GM19351 (cell line): Measurements from ENCODE around the gene BPIFB4.
"Not testable (repeated sequence)": the region's sequence is repeated elsewhere in the genome, so short reads cannot be mapped to it uniquely, and the experiment has no call there.

Source experiments
- ATAC-seq: cut with Tn5 transposase; IDR thresholded peaks from one replicate; pipeline ENCODE4 v1.9.1; 2021; ENCODE audit warnings: mild to moderate bottlenecking, moderate library complexity; ENCODE audit not compliant: unreplicated experiment

BPIFB4 gene

GRCh38 chr20:33083544-33084340, 4.3 kb downstream of the BPIFB4 start:
- ATAC-seq = no peak

- no peak for ATAC-seq
Measured at GRCh38 chr20:33084722-33085121, 5.3 kb downstream of the BPIFB4 start.

- ATAC-seq = no peak
Measured at GRCh38 chr20:33086052-33086722, 6.7 kb downstream of the BPIFB4 start.

- no peak for ATAC-seq
Measured at GRCh38 chr20:33091147-33091546, 11.7 kb downstream of the BPIFB4 start.

- no peak for ATAC-seq
Measured at GRCh38 chr20:33091693-33092092, 12.2 kb downstream of the BPIFB4 start.

- ATAC-seq = no peak
Measured at GRCh38 chr20:33092361-33092760, 12.9 kb downstream of the BPIFB4 start.

- no peak for ATAC-seq
Measured at GRCh38 chr20:33093074-33093473, 13.6 kb downstream of the BPIFB4 start.

GRCh38 chr20:33093582-33093981, 14.1 kb downstream of the BPIFB4 start:
- no peak for ATAC-seq

- ATAC-seq = no peak
Measured at GRCh38 chr20:33095249-33095648, 15.8 kb downstream of the BPIFB4 start.

- not testable (repeated sequence) for ATAC-seq
Measured at GRCh38 chr20:33095902-33096584, 16.6 kb downstream of the BPIFB4 start.

- ATAC-seq = no peak
Measured at GRCh38 chr20:33097001-33097400, 17.6 kb downstream of the BPIFB4 start.

- ATAC-seq = no peak
Measured at GRCh38 chr20:33099843-33100538, 20.5 kb downstream of the BPIFB4 start.

GRCh38 chr20:33103556-33103955, 24.1 kb downstream of the BPIFB4 start:
- ATAC-seq = no peak

- no peak for ATAC-seq
Measured at GRCh38 chr20:33104336-33104735, 24.9 kb downstream of the BPIFB4 start.

GRCh38 chr20:33105316-33105924, 26.0 kb downstream of the BPIFB4 start:
- ATAC-seq = no peak

- ATAC-seq = not testable (repeated sequence)
Measured at GRCh38 chr20:33106058-33106620, 26.7 kb downstream of the BPIFB4 start.

- ATAC-seq = no peak
Measured at GRCh38 chr20:33108661-33109060, 29.2 kb downstream of the BPIFB4 start.

GRCh38 chr20:33110147-33110825, 30.8 kb downstream of the BPIFB4 start:
- no peak for ATAC-seq

GRCh38 chr20:33111306-33111705, 31.9 kb downstream of the BPIFB4 start:
- ATAC-seq = no peak
